ENCODE data around the gene ASAH2. TPM values are rescaled to one million over a fixed set of nuclear protein-coding genes. Genes with fewer than 3 reads are reported as not detected.

ASAH2 gene
- total RNA-seq, 1 donor, result 0.21 TPM

Other genes starting within 250 kb of the ASAH2 start
- 35.3 TPM for gene WASHC2A, start 183.6 kb downstream of the ASAH2 start, total RNA-seq